Trophoblast cell (in vitro differentiated cells and primary cell): ENCODE results near the gene DCAF4L1.

Experiments used
- DNase-seq, 2 donors: peaks; one replicate each; pipeline ENCODE4 v3.0.0-alpha.2; 2016
- H2AFZ ChIP-seq: 2 replicates; pipeline ENCODE4 v1.6.1; 2013; ENCODE audit warnings: low read length, moderate library complexity, mild to moderate bottlenecking; ENCODE audit not compliant: insufficient read depth, poor library complexity
- H2AK5ac ChIP-seq: 2 replicates; pipeline ENCODE4 v1.6.1; 2013; ENCODE audit warnings: mild to moderate bottlenecking, low read length
- H2BK120ac ChIP-seq: 2 replicates; pipeline ENCODE4 v1.6.1; 2013; ENCODE audit warnings: low read length, mild to moderate bottlenecking, moderate library complexity; ENCODE audit not compliant: insufficient read depth, poor library complexity
- H2BK12ac ChIP-seq: 2 replicates; pipeline ENCODE4 v1.6.1; 2013; ENCODE audit warnings: mild to moderate bottlenecking, low read length, moderate library complexity
- H2BK5ac ChIP-seq: 2 replicates; pipeline ENCODE4 v1.6.1; 2013; ENCODE audit warnings: low read length, low read depth, moderate library complexity, mild to moderate bottlenecking; ENCODE audit not compliant: poor library complexity
- H3K14ac ChIP-seq: 2 replicates; pipeline ENCODE4 v1.6.1; 2013; ENCODE audit warnings: mild to moderate bottlenecking, low read length
- H3K18ac ChIP-seq: 2 replicates; pipeline ENCODE4 v1.6.1; 2013; ENCODE audit warnings: mild to moderate bottlenecking, low read length
- H3K23ac ChIP-seq: 2 replicates; pipeline ENCODE4 v1.6.1; 2013; ENCODE audit warnings: low read length
- H3K27ac ChIP-seq: 2 replicates; pipeline ENCODE4 v1.5.1; 2013; ENCODE audit warnings: low read depth, mild to moderate bottlenecking, inconsistent platforms, low read length, moderate library complexity
- H3K27me3 ChIP-seq: 2 replicates; pipeline ENCODE4 v1.6.1; 2013; ENCODE audit warnings: inconsistent platforms, mild to moderate bottlenecking, low read length, moderate library complexity; ENCODE audit not compliant: insufficient read depth
- H3K36me3 ChIP-seq, 2 experiments: 1 replicate in 1 of 2; 2 replicates in 1 of 2; pipeline ENCODE4 v1.6.1; 2013; ENCODE audit warnings: low read length in 2 of 2, mild to moderate bottlenecking in 2 of 2, moderate library complexity in 1 of 2; ENCODE audit not compliant: insufficient read depth in 2 of 2, control insufficient read depth in 1 of 2
- H3K4ac ChIP-seq: 2 replicates; pipeline ENCODE4 v1.6.1; 2013; ENCODE audit warnings: low read depth, mild to moderate bottlenecking, low read length, moderate library complexity
- H3K4me1 ChIP-seq, 2 experiments: 1 replicate in 1 of 2; 2 replicates in 1 of 2; pipeline ENCODE4 v1.6.1; 2013; ENCODE audit warnings: low read length in 2 of 2, mild to moderate bottlenecking in 2 of 2, moderate library complexity in 1 of 2; ENCODE audit not compliant: insufficient read depth in 2 of 2, control insufficient read depth in 1 of 2
- H3K4me2 ChIP-seq: 2 replicates; pipeline ENCODE4 v1.6.1; 2013; ENCODE audit warnings: inconsistent platforms, mild to moderate bottlenecking, low read length, moderate library complexity
- H3K4me3 ChIP-seq: 2 replicates; pipeline ENCODE4 v1.5.1; 2013; ENCODE audit warnings: mild to moderate bottlenecking, low read depth, low read length, inconsistent platforms
- H3K79me1 ChIP-seq: one replicate; pipeline ENCODE4 v1.6.1; 2013; ENCODE audit warnings: low read length
- H3K79me2 ChIP-seq: 2 replicates; pipeline ENCODE4 v1.6.1; 2013; ENCODE audit warnings: low read length, mild to moderate bottlenecking; ENCODE audit not compliant: control insufficient read depth, insufficient read depth, poor library complexity
- H3K9ac ChIP-seq: 2 replicates; pipeline ENCODE4 v1.6.1; 2013; ENCODE audit warnings: mild to moderate bottlenecking, low read length
- H3K9me3 ChIP-seq: 2 replicates; pipeline ENCODE4 v1.6.1; 2013; ENCODE audit warnings: low read depth, mild to moderate bottlenecking, control low read depth, inconsistent platforms, low read length; ENCODE audit not compliant: insufficient read depth
- H4K12ac ChIP-seq: 2 replicates; pipeline ENCODE4 v1.6.1; 2013; ENCODE audit warnings: low read depth, mild to moderate bottlenecking, low read length, moderate library complexity
- H4K8ac ChIP-seq: 2 replicates; pipeline ENCODE4 v1.6.1; 2013; ENCODE audit warnings: low read depth, mild to moderate bottlenecking, low read length, moderate library complexity
- H4K91ac ChIP-seq: one replicate; pipeline ENCODE4 v1.6.1; 2013; ENCODE audit warnings: low read depth, mild to moderate bottlenecking, low read length, moderate library complexity
- WGBS: extraction: QIAGEN DNeasy Blood & Tissue Kit; methylation state at CpG from one replicate; pipeline ENCODE4 v1.1.7; 2013; ENCODE audit warnings: missing lambda C conversion rate; ENCODE audit not compliant: insufficient read length, insufficient coverage; ENCODE audit errors: extremely low coverage; 5-methylcytosine and 5-hydroxymethylcytosine counted together

DCAF4L1 gene

GRCh38 chr4:41985151-41985550 is 3.6 kb downstream of the DCAF4L1 start:
- Histone ChIP-seq H3K4me2 (no peak overlapping the region), H2AFZ (no peak overlapping the region), H3K27ac (no peak overlapping the region), H2BK5ac (no peak overlapping the region), H2BK120ac (no peak overlapping the region), H4K12ac (no peak overlapping the region), H3K18ac (no peak overlapping the region), H3K4me3 (no peak overlapping the region), H3K4me1 (peaks cover 0 to 3% of the 10 kb centered on the region in 2 experiments), H4K91ac (no peak overlapping the region), H4K8ac (no peak overlapping the region), H2BK12ac (no peak overlapping the region), H3K27me3 (no peaks in the 10 kb centered on the region), H3K79me2 (no peaks in the 10 kb centered on the region), H3K14ac (no peak overlapping the region), H3K79me1 (no peaks in the 10 kb centered on the region), H3K9ac (no peak overlapping the region), H3K9me3 (no peaks in the 10 kb centered on the region), H3K36me3 (no peaks in the 10 kb centered on the region), H3K23ac (no peak overlapping the region), H3K4ac (no peak overlapping the region), H2AK5ac (no peak overlapping the region)
- no peak for DNase-seq
- WGBS, result no CpG with 5 or more reads among the region's 1 CpG

- Histone ChIP-seq H3K4me2 (peak overlapping the region; percentile 77), H2BK120ac (no peak overlapping the region), H2AFZ (peak overlapping the region; percentile 89), H2BK12ac (no peak overlapping the region), H4K12ac (no peak overlapping the region), H2BK5ac (no peak overlapping the region), H4K8ac (peak overlapping the region; percentile 11), H4K91ac (no peak overlapping the region), H3K27ac (no peak overlapping the region), H3K4ac (no peak overlapping the region), H3K23ac (no peak overlapping the region), H3K4me1 (peaks cover 6 to 8% of the 10 kb centered on the region in 2 experiments), H2AK5ac (no peak overlapping the region), H3K9ac (no peak overlapping the region), H3K36me3 (peaks cover 0 to 2% of the 10 kb centered on the region in 2 experiments), H3K4me3 (peak overlapping the region; percentile 96), H3K27me3 (no peaks in the 10 kb centered on the region), H3K18ac (no peak overlapping the region), H3K79me2 (peaks cover 10% of the 10 kb centered on the region), H3K9me3 (no peaks in the 10 kb centered on the region), H3K14ac (no peak overlapping the region), H3K79me1 (peaks cover 4% of the 10 kb centered on the region)
- no CpG with 5 or more reads among the region's 12 CpGs for WGBS
- no peak for DNase-seq
These were observed 8.4 kb downstream of the DCAF4L1 start for GRCh38 chr4:41989994-41990364.

GRCh38 chr4:41990365-41991111 is 9.0 kb downstream of the DCAF4L1 start, which contains the start of gene SLC30A9:
Gene SLC30A9 (plus strand): TSS chr4:41990530. CDS start chr4:41990652, 122 bp downstream.
- no peaks in the 10 kb centered on the region for H3K9me3 ChIP-seq
- peaks cover 10% of the 10 kb centered on the region for H3K79me2 ChIP-seq
- peak; percentile 93 to 97 for DNase-seq
- peak within 1 kb of the TSS; percentile 90 for H3K9ac ChIP-seq
- H2BK120ac ChIP-seq, result peak within 1 kb of the TSS; percentile 0
- H3K4me2 ChIP-seq, result peak within 1 kb of the TSS; percentile 77
- H3K4me1 ChIP-seq, result peaks cover 6 to 8% of the 10 kb centered on the region in 2 experiments
- H3K27ac ChIP-seq, result peak within 1 kb of the TSS; percentile 15
- peak within 1 kb of the TSS; percentile 92 for H4K12ac ChIP-seq
- peak within 1 kb of the TSS; percentile 95 for H3K4ac ChIP-seq
- peak within 1 kb of the TSS; percentile 93 for H4K8ac ChIP-seq
- WGBS, result no CpG with 5 or more reads among the region's 64 CpGs
- peaks cover 0 to 2% of the 10 kb centered on the region in 2 experiments for H3K36me3 ChIP-seq
- H3K23ac ChIP-seq, result no peak within 1 kb of the TSS
- peaks cover 4% of the 10 kb centered on the region for H3K79me1 ChIP-seq
- peak within 1 kb of the TSS; percentile 42 for H2BK5ac ChIP-seq
- H4K91ac ChIP-seq, result peak within 1 kb of the TSS; percentile 77
- peak within 1 kb of the TSS; percentile 89 for H3K18ac ChIP-seq
- peak within 1 kb of the TSS; percentile 89 for H2AFZ ChIP-seq
- peak within 1 kb of the TSS; percentile 85 for H3K14ac ChIP-seq
- peak within 1 kb of the TSS; percentile 96 for H3K4me3 ChIP-seq
- H2AK5ac ChIP-seq, result peak within 1 kb of the TSS; percentile 84
- H2BK12ac ChIP-seq, result no peak within 1 kb of the TSS
- H3K27me3 ChIP-seq, result no peaks in the 10 kb centered on the region

DNA sequence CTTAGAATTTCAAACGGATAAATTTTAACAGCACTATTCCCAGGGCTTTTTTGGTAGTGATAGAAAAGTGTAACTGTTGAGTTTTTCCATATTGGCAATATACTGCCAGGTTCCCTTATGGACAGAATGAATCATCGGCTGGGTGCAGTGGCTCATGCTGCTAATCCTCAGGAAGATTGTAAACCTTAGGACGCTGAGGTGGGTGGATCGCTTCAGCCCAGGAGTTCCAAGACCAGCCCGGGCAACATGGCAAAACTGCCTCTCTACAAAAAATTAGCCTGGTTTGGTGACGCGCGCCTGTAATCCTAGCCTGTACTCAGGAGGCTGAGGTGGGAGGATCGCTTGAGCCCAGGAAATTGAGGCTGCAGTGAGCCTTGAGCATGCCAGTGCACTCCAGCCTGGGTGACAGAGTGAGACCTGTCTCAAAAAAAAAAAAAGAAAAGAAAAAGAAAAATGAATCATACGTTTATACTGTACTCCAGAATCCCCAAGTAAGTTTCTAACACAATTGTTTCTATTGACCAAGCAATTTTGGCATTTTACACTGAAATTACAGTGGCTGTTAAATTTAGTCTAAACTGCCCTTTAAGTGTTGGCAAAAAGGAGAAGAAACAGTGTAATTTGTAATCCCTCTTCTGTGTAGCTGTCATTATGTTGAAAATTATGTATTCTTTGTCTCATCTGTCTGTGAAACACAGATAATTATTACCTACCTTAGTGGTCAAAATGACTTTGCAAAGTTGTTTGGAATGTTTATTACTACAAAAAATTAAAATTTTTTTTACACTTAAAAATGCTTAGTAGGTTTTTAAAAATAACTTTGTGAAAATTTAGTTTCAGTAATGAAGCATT is 10.6 kb downstream of the DCAF4L1 start:
- H3K79me2 ChIP-seq, result peaks cover 10% of the 10 kb centered on the region
- H2BK5ac ChIP-seq, result no peak overlapping the region
- no peaks in the 10 kb centered on the region for H3K27me3 ChIP-seq
- H3K36me3 ChIP-seq, result peaks cover 2% of the 10 kb centered on the region in 2 experiments
- no peak overlapping the region for H2AK5ac ChIP-seq
- no peak overlapping the region for H2AFZ ChIP-seq
- no peak overlapping the region for H3K27ac ChIP-seq
- H4K91ac ChIP-seq, result no peak overlapping the region
- H3K79me1 ChIP-seq, result peaks cover 4% of the 10 kb centered on the region
- H2BK12ac ChIP-seq, result no peak overlapping the region
- no CpG with 5 or more reads among the region's 10 CpGs for WGBS
- peak overlapping the region; percentile 79 for H3K4ac ChIP-seq
- no peak overlapping the region for H3K14ac ChIP-seq
- H3K18ac ChIP-seq, result no peak overlapping the region
- H4K8ac ChIP-seq, result peak overlapping the region; percentile 47
- no peaks in the 10 kb centered on the region for H3K9me3 ChIP-seq
- peaks cover 6 to 8% of the 10 kb centered on the region in 2 experiments for H3K4me1 ChIP-seq
- H4K12ac ChIP-seq, result no peak overlapping the region
- no peak overlapping the region for H3K4me2 ChIP-seq
- no peak overlapping the region for H3K9ac ChIP-seq
- H3K4me3 ChIP-seq, result no peak overlapping the region
- H2BK120ac ChIP-seq, result no peak overlapping the region
- peak in 1 of 2 donors; percentile 2 for DNase-seq
- H3K23ac ChIP-seq, result no peak overlapping the region
